ENCODE measurements around the gene CPNE4.

CPNE4 gene

GRCh38 chr3:131602011-131602779 lies 432.6 kb downstream of the CPNE4 start:
- in situ Hi-C loops (cut with HindIII; ENCODE audit: low pct_unique_long_range_greater_than_20kb, low sequenced_read_pairs), result no loop called here
- DNase-seq (ENCODE audit: low read depth in 1 of 2, low spot score in 1 of 2), result no peak

GRCh38 chr3:131597816-131598215 lies 437.0 kb downstream of the CPNE4 start:
- no peak for TF ChIP-seq JUND (IDR thresholded peaks at IDR 0.05; ENCODE audit: low read depth)
- in situ Hi-C loops (cut with HindIII; ENCODE audit: low pct_unique_long_range_greater_than_20kb, low sequenced_read_pairs), result no loop called here
- no peak for DNase-seq (ENCODE audit: low read depth in 1 of 2, low spot score in 1 of 2)

More at GRCh38 chr3:131602011-131602779, 432.6 kb downstream of the CPNE4 start:
- no peak for TF ChIP-seq JUND (IDR thresholded peaks at IDR 0.05; ENCODE audit: low read depth)

- in situ Hi-C loops (cut with HindIII; ENCODE audit: low pct_unique_long_range_greater_than_20kb, low sequenced_read_pairs), result no loop called here
- DNase-seq (ENCODE audit: low read depth in 1 of 2, low spot score in 1 of 2), result no peak
- TF ChIP-seq JUND (IDR thresholded peaks at IDR 0.05; ENCODE audit: low read depth), result no peak
Observed at GRCh38 chr3:131596884-131597283, 437.9 kb downstream of the CPNE4 start.

- DNase-seq (ENCODE audit: low read depth in 1 of 2, low spot score in 1 of 2), result no peak
- in situ Hi-C loops (cut with HindIII; ENCODE audit: low pct_unique_long_range_greater_than_20kb, low sequenced_read_pairs), result no loop called here
- TF ChIP-seq JUND (IDR thresholded peaks at IDR 0.05; ENCODE audit: low read depth), result no peak
Observed at GRCh38 chr3:131591394-131592014, 443.3 kb downstream of the CPNE4 start.

- TF ChIP-seq JUND (IDR thresholded peaks at IDR 0.05; ENCODE audit: low read depth), result no peak
- DNase-seq (ENCODE audit: low read depth in 1 of 2, low spot score in 1 of 2), result no peak
- in situ Hi-C loops (cut with HindIII; ENCODE audit: low pct_unique_long_range_greater_than_20kb, low sequenced_read_pairs), result no loop called here
Observed at GRCh38 chr3:131586277-131586676, 448.5 kb downstream of the CPNE4 start.

- in situ Hi-C loops (cut with HindIII; ENCODE audit: low pct_unique_long_range_greater_than_20kb, low sequenced_read_pairs), result no loop called here
- no peak for TF ChIP-seq JUND (IDR thresholded peaks at IDR 0.05; ENCODE audit: low read depth)
- DNase-seq (ENCODE audit: low read depth in 1 of 2, low spot score in 1 of 2), result no peak
Observed at GRCh38 chr3:131582438-131582837, 452.4 kb downstream of the CPNE4 start.

- TF ChIP-seq JUND (IDR thresholded peaks at IDR 0.05; ENCODE audit: low read depth), result no peak
- DNase-seq (ENCODE audit: low read depth in 1 of 2, low spot score in 1 of 2), result no peak
- in situ Hi-C loops (cut with HindIII; ENCODE audit: low pct_unique_long_range_greater_than_20kb, low sequenced_read_pairs), result no loop called here
Observed at GRCh38 chr3:131568460-131568859, 466.4 kb downstream of the CPNE4 start.

GRCh38 chr3:131564812-131565211 lies 470.0 kb downstream of the CPNE4 start:
- no peak for TF ChIP-seq JUND (IDR thresholded peaks at IDR 0.05; ENCODE audit: low read depth)
- no peak for DNase-seq (ENCODE audit: low read depth in 1 of 2, low spot score in 1 of 2)
- in situ Hi-C loops (cut with HindIII; ENCODE audit: low pct_unique_long_range_greater_than_20kb, low sequenced_read_pairs), result no loop called here

GRCh38 chr3:131561511-131561910 lies 473.3 kb downstream of the CPNE4 start:
- DNase-seq (ENCODE audit: low read depth in 1 of 2, low spot score in 1 of 2), result no peak
- TF ChIP-seq JUND (IDR thresholded peaks at IDR 0.05; ENCODE audit: low read depth), result no peak
- in situ Hi-C loops (cut with HindIII; ENCODE audit: low pct_unique_long_range_greater_than_20kb, low sequenced_read_pairs), result no loop called here

GRCh38 chr3:131560795-131561194 lies 474.0 kb downstream of the CPNE4 start:
- DNase-seq (ENCODE audit: low read depth in 1 of 2, low spot score in 1 of 2), result no peak
- in situ Hi-C loops (cut with HindIII; ENCODE audit: low pct_unique_long_range_greater_than_20kb, low sequenced_read_pairs), result no loop called here
- no peak for TF ChIP-seq JUND (IDR thresholded peaks at IDR 0.05; ENCODE audit: low read depth)

GRCh38 chr3:131555456-131555855 lies 479.4 kb downstream of the CPNE4 start:
- no peak for DNase-seq (ENCODE audit: low read depth in 1 of 2, low spot score in 1 of 2)
- in situ Hi-C loops (cut with HindIII; ENCODE audit: low pct_unique_long_range_greater_than_20kb, low sequenced_read_pairs), result no loop called here
- TF ChIP-seq JUND (IDR thresholded peaks at IDR 0.05; ENCODE audit: low read depth), result no peak

- DNase-seq (ENCODE audit: low read depth in 1 of 2, low spot score in 1 of 2), result no peak
- in situ Hi-C loops (cut with HindIII; ENCODE audit: low pct_unique_long_range_greater_than_20kb, low sequenced_read_pairs), result no loop called here
- no peak for TF ChIP-seq JUND (IDR thresholded peaks at IDR 0.05; ENCODE audit: low read depth)
Observed at GRCh38 chr3:131553495-131554247, 481.1 kb downstream of the CPNE4 start.

- no peak for DNase-seq (ENCODE audit: low read depth in 1 of 2, low spot score in 1 of 2)
Observed at GRCh38 chr3:131551761-131552160, 483.1 kb downstream of the CPNE4 start.

More at GRCh38 chr3:131551761-131552160, 483.1 kb downstream of the CPNE4 start:
- TF ChIP-seq JUND (IDR thresholded peaks at IDR 0.05; ENCODE audit: low read depth), result no peak
- in situ Hi-C loops (cut with HindIII; ENCODE audit: low pct_unique_long_range_greater_than_20kb, low sequenced_read_pairs), result no loop called here
